ENCODE results near the gene NOPCHAP1.
A peak's percentile ranks its signal among the peaks of the same experiment; 100 is the strongest.
"Not testable (repeated sequence)": the region's sequence is repeated elsewhere in the genome, so short reads cannot be mapped to it uniquely, and the experiment has no call there.

Gene NOPCHAP1

DNA sequence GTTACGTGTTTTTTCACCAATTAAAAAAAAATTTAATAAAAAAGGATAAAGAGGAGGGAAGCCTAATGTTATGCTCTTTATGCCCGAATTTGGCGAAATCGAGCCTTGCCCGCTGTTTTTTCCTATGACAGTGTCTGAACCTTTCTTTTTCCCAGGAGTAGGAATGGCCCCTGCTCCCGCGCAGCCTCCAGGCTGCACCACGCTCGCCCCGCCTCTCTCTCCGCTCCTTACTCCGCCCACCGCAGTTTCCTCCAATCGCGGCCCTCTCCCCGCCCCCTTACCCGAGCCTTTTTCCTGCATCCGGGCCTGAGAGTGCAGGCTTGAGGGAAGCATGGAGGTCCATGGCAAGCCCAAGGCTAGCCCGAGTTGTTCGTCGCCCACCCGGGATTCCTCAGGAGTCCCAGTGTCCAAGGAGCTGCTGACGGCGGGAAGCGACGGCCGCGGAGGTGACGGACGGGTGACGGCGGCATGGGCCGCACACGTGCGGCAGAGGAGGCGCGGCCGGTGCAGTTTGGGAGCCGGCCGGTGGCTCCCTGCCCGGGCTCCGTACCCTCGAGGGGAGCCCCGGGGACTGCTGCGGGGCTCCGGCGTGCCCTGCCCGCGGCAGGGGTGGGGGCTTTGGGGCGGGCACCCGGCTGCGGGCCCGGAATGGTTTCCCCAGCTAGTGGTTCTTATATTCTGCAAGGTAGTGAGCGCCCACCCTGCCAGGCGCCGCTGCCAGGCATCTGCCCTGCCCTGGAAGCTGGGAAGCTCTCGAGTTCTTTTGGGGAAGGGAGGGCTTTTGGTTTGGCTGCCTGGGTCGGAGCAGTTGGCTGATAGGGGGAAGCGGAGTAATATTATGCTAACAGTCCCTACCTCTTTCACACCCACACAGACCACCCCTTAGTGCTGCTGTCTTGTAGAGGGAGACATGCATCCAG lies at the start of gene NOPCHAP1:
TSS of gene NOPCHAP1 (plus strand) at position 295 of the 920 bp plus-strand sequence. CDS start at position 332, 37 bp downstream.
- peak; percentile 70 for DNase-seq

GRCh38 chr12:104938371-104938770 lies 47.7 kb upstream of the NOPCHAP1 start:
- no peak for DNase-seq

DNA sequence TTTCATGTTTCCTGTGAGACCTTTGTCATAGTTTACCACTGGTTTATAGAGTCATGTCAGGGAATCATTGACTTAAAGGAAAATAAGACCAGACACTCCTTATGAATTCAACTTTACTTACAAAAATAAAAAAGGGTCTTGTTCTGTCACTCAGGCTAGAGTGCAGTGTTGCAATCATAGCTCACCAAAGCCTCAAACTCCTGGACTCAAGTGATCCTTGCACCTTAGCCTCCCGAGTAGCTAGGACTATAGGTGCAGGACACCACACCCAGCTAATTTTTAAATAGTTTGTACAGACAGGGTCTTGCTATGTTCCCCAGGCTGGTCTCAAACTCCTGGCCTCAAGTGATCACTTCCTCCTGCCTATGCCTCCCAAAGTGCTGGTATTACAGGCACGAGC lies 47.0 kb upstream of the NOPCHAP1 start:
- no peak for DNase-seq

DNA sequence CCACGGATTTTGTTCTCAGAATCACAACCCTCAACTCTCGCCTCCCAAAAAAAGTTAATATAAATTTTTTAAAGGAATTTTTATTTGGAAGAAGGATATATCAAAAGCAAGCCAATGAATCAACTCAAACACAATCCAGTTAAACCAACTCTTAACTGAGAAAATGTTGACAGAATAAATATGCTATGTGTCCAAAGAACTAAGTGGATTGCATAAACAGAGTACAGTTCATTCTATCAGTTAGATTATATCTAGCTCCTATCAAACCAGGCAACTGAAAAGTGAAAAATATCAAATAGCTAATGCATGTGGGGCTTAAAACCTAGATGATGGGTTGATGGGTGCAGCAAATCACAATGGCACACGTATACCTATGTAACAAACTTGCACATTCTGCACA lies 44.7 kb upstream of the NOPCHAP1 start:
- no peak for DNase-seq

- no peak for DNase-seq
Measured at GRCh38 chr12:104942075-104942474, 44.0 kb upstream of the NOPCHAP1 start.

DNA sequence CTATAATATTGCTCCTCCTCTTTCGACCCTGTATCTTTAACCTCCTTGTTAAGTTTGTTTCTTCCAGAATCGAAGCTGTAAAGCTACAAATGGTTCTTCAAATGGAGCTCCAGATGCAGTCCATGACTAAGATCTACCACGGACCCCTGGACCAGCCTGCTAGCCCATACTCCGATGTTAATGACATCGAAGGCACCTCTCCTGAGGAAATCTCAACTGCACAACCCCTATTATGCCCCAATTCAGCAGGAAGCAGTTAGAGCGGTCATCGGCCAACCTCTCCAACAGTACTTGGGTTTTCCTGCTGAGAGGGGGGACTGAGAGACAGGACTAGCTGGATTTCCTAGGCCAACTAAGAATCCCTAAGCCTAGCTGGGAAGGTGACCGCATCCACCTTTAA lies 42.7 kb upstream of the NOPCHAP1 start:
- DNase-seq, result not testable (repeated sequence)

DNA sequence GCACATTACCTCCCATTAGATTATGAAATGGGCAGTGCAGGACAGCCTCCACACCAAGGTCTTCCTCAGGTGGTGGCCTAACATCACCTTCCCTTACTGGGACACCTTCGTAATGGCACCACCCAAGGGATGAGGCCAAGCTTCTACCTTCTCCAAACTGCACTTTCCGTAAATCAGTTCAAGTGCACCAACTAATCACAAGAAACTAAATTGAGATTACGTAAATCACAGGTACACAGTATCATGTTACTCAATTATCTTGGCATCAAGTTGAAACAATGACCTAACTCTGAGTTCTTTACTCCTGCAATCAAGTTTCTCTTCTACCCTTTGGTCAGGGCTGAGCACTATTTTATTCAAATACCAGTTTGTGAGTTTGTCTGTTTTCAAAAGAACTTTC lies 41.9 kb upstream of the NOPCHAP1 start:
- DNase-seq, result no peak

DNA sequence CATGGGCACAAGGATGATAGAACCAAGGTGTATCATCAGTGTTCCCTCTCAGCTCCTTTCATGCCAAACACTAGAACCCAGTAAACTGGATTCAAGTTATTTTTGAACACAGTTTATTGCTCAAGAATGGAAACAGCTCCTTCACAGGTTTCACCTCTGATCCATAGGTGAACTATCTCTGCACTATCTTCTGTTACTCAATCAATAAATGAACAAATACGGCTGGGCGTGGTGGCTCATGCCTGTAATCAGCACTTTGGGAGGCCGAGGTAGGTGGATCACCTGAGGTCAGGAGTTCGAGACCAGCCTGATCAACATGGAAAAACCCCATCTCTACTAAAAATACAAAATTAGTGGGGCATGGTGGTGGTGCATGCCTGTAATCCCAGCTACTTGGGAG lies 37.4 kb upstream of the NOPCHAP1 start:
- DNase-seq, result not testable (repeated sequence)

DNA sequence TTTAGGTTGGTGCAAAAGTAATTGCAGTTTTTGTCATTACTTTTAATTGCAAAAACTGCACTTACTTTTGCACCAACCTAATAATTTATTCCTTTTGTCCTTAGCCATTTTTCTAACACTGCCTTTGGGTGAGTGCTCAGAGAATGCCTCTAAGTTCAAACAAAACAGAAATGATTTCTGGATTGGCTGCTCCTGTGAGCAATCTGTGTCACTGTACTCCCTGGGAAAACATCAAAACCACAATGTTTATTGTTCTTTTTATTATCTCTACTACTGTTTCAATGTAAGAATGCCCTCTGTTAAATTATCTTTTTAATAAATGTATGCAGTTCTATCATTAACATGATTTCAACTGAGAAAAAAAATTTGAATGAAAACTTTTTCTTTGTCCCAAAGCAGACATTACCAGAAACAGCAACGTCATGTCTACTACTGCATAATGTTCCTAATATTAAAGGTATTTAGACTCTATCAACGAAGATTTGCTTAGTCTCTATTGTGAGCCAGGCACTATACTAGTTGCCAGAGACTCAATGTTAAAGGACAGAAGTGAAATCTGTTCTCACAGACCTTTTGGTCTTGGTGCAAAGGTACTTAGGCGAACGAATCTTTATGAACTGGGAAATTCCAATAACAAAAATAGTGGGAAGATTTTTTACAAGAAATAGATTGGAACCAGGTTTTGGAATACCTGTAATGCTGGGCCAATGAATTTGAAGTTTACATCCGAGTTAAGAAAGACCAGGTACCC lies 34.2 kb upstream of the NOPCHAP1 start:
- DNase-seq, result no peak

- no peak for DNase-seq
Measured at GRCh38 chr12:104952816-104953215, 33.3 kb upstream of the NOPCHAP1 start.

GRCh38 chr12:104953323-104953722 lies 32.8 kb upstream of the NOPCHAP1 start:
- no peak for DNase-seq

- DNase-seq, result no peak
Measured at GRCh38 chr12:104955703-104956102, 30.4 kb upstream of the NOPCHAP1 start.

DNA sequence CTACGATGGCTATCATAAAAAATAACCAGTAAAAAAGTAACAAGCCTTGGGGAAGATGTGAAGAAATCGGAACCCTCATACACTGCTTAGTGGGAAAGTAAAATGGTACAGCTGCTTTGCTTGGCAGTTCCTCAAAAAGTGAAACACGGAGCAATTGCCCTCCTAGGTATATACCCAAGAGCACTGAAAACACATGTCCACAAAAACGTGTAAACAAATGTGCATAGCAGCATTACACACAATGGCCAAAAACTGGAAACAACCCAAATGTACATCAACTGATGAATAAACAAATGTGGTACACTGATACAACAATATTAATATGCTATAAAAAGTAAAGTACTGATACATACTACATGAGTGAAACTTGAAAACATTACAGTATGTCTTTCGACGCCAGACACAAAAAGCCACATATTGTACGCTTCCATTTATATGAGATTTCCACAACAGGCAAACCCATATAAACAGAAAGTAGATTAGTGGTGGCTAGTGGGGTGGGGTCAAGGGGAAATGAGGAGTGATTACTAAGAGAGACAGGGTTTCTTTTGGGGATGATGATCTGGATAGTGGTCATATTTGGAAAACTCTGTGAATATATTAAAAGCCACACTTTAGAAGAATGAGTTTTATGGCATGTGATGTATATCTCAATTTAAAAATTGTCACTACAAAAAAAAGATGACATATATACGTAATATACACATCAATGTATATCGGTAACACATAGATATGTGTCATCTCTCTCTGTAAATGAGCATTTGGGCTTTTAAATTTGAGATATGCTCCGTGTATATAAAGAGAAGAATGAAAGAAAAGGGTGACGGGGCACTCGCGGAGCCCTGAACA lies 29.0 kb upstream of the NOPCHAP1 start:
- no peak for DNase-seq

- peak; percentile 22 for DNase-seq
Measured at GRCh38 chr12:104957719-104958000, 28.5 kb upstream of the NOPCHAP1 start.

- DNase-seq, result peak; percentile 67
Measured at GRCh38 chr12:104958001-104958804, 27.9 kb upstream of the NOPCHAP1 start, which contains the start of gene SLC41A2. Gene SLC41A2, minus strand, starts transcription at chr12:104958290. Its CDS starts 29,763 bp downstream, at chr12:104928527.

DNA sequence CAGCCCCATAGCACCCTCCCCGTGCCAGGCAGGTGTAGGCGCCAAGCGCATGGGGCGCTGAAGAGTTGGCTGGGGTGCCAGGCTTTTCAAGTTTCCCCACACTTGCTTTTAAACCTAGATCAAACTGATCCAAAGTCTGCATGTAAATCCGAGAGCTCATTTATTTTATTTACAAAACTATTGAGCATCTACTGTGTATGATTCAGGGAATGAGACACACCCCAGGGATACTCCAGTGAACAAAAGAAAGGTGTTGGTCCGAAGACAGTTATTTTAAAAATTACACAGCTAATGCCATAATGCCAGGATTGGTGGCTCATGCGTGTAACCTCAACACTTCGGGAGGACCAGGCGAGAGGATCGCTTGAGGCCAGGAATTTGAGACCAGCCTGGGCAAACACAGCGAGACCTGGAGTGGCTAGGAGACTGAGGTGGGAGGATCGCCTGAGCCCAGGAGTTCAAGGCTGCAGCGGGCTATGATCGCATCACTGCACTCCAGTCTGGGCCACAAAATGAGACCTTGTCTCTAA lies 27.2 kb upstream of the NOPCHAP1 start:
- no peak for DNase-seq

DNA sequence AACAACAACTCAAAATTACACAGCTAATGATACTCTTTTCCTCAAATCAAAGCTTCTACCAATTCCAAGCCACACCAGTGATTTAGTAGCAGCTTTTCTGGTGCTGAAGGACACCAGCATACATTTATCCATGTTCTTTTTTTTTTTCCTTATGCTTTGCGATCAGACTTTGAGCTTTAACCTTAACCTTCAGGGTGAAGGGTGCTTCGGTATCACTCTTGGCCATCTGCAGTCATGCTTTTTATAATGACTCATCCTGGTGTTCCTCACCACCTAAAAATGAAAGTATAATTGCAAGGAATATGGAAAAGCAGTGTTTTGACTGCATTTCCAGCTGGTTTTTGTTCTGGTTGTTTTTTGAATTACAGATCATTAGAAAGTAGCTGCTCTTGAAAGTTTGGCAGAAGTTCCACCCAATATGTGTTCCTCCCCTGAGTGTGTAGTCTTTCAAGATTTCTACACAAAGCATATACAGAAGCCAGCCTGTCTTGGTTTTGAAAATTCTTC lies 26.7 kb upstream of the NOPCHAP1 start:
- no peak for DNase-seq

DNA sequence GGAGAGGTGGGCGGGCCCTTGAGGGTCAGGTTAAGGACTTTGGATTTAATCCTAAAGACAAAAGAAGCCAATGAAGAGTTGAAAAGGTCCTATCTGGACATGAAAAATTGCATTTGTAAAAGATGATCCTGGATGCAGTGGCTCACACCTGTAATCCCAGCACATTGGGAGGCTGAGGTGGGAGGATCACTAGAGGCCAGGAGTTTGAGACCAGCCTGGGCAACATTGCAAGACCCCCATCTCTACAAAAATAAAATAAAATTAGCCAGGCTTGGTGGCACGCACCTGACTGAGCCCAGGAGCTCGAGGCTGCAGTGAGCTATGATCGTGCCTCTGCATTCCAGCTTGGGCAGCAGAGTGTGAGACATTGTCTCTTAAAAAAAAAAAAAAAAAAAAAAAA lies 25.7 kb upstream of the NOPCHAP1 start:
- DNase-seq, result no peak

- no peak for DNase-seq
Measured at GRCh38 chr12:104963757-104964156, 22.4 kb upstream of the NOPCHAP1 start.

DNA sequence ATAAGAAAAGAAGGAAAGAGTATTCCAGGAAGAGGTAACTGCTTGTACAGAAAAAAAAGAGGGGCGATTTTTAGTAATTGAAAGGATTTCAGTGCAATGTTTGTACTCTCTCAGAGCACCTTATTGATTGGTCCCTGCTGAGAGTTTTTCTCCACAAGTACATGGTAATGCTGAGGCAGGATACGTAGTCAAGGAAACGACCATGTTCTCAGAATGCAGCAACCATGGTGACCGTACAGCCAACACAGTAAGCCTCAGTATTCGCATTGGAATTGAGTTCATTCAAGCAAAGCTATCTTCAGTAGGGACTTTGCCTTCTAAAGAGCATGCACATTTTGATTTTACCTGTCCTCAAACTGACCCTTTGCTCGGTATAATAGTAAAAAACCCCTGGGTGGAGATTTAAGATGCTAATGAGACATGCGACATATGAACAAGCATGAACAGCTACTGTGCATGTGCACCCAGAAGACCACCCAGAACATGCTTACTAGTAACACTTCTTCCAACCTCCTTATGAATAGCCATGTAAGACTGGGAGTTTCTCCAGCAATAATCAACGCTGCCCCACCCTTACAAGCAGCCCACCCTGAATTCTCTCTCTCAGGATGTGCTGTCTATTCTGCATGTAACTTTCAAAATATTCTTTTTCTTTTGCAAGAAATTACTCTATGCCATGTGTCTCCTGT lies 21.8 kb upstream of the NOPCHAP1 start:
- DNase-seq, result no peak

GRCh38 chr12:104964856-104965205 lies 21.3 kb upstream of the NOPCHAP1 start:
- no peak for DNase-seq
